ENCODE results near the gene DACH1. TPM values are rescaled to one million over a fixed set of nuclear protein-coding genes. Genes with fewer than 3 reads are reported as not detected.

Gene DACH1
- total and polyA plus RNA-seq, 2 of the 8 experiments (the other 6 are each of a cell fraction or from before 2014, with no cell fraction given), result 0.12 to 0.67 TPM

DNA sequence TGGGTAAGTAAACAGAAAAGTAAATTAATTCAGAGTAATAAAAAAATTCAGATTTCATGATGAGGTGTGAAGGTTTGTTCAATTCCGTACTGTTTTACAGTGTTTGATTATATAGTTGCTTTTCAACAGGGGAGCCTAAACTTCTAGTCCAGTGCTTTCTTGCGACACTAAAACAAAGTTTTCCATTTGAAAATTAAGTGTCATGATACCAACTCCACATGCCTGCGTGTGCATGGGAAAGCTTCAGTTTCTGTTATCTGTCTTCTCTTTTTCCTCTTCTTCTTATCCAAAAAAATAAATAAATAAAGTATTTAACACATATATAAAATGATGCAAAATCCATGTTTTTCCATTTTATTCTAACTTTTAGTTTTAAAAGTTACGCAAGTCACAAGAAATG lies 165.3 kb downstream of the DACH1 start:
- H3K27ac ChIP-seq (ENCODE audit: low read depth, low read length), result no peak overlapping the region
- no peak overlapping the region for H2AFZ ChIP-seq (ENCODE audit: low read length)
- no peaks in the 10 kb centered on the region for H3K9me3 ChIP-seq (ENCODE audit: insufficient read depth in 2 of 2, low read depth in 1 of 2, low read length in 1 of 2)
- no peaks in the 10 kb centered on the region for H3K23me2 ChIP-seq (ENCODE audit: low read depth, low read length)
- no peak overlapping the region for H4K5ac ChIP-seq (ENCODE audit: insufficient read length, low read depth, low read length)
- no peaks in the 10 kb centered on the region; a peak in 1 of 7 replicates for H3K4me1 ChIP-seq (replicated peaks in 1 of 4; ENCODE audit: control insufficient read depth in 3 of 4, insufficient read depth in 4 of 4, low read length in 3 of 4)
- H3K4me2 ChIP-seq (ENCODE audit: insufficient read depth in 1 of 2, low read depth in 2 of 2, low read length in 2 of 2), result no peak overlapping the region
- H3K56ac ChIP-seq (replicated peaks; ENCODE audit: insufficient read length, low read depth, low read length), result no peak overlapping the region
- H2BK15ac ChIP-seq (ENCODE audit: low read length), result no peak overlapping the region
- no peak overlapping the region for H2BK5ac ChIP-seq (ENCODE audit: low read depth, low read length)
- ChIA-PET CTCF (ENCODE audit: partially characterized antibody) (no interaction called here), POLR2A (ENCODE audit: partially characterized antibody) (no interaction called here)
- H3K27me3 ChIP-seq (replicated peaks in 1 of 4; ENCODE audit: control insufficient read depth in 3 of 4, extremely low read depth in 1 of 4, insufficient read depth in 3 of 4, low read length in 3 of 4), result no peaks in the 10 kb centered on the region
- H3K79me1 ChIP-seq (ENCODE audit: low read depth, low read length), result no peaks in the 10 kb centered on the region
- H3K23ac ChIP-seq (ENCODE audit: insufficient read length), result no peak overlapping the region
- H3K36me3 ChIP-seq (ENCODE audit: control insufficient read depth in 2 of 4, insufficient read depth in 4 of 4, low read length in 3 of 4), result no peaks in the 10 kb centered on the region
- H3K14ac ChIP-seq (ENCODE audit: insufficient read length), result no peak overlapping the region
- no peaks in the 10 kb centered on the region for H3K79me2 ChIP-seq (ENCODE audit: control insufficient read depth in 1 of 2, insufficient read depth in 2 of 2, low read length in 2 of 2)
- no peak overlapping the region for H2BK12ac ChIP-seq (ENCODE audit: low read depth, low read length)
- DNase-seq (ENCODE audit: low read depth in 1 of 2, low spot score in 2 of 2) (no peak), FAIRE-seq (no peak)
- no peak overlapping the region for H3K18ac ChIP-seq (ENCODE audit: extremely low read depth, low read length)
- no peak overlapping the region for H2BK20ac ChIP-seq (ENCODE audit: low read length)
- no peaks in the 10 kb centered on the region for H4K20me1 ChIP-seq (replicated peaks in 1 of 2; ENCODE audit: control insufficient read depth in 1 of 2, insufficient read depth in 2 of 2, low read length in 2 of 2)
- H3K9ac ChIP-seq (replicated peaks in 1 of 4; ENCODE audit: extremely low read depth in 1 of 4, low read depth in 3 of 4, low read length in 3 of 4), result no peak overlapping the region
- no peak overlapping the region for H3K4me3 ChIP-seq (ENCODE audit: extremely low read depth in 1 of 4, insufficient read depth in 2 of 4, low read depth in 3 of 4, low read length in 4 of 4)
- no peak overlapping the region for H2BK120ac ChIP-seq (replicated peaks; ENCODE audit: low read depth, low read length)
- WGBS, 2 experiments (ENCODE audit: extremely low coverage in 1 of 2, insufficient coverage in 1 of 2, insufficient read length in 1 of 2, insufficient replicate concordance in 2 of 2, low coverage in 1 of 2, low lambda C conversion rate in 2 of 2, missing lambda C conversion rate in 1 of 2), result 91% methylated on average over 4 of the region's 4 CpGs; no CpG with 5 or more reads in 1 of the 2 experiments
- H4K91ac ChIP-seq (replicated peaks; ENCODE audit: insufficient read length, low read length), result no peak overlapping the region
- H2AK5ac ChIP-seq (ENCODE audit: low read depth, low read length), result no peak overlapping the region
- no peak overlapping the region for H3K4ac ChIP-seq (replicated peaks; ENCODE audit: insufficient read length, low read depth, low read length)
- TF ChIP-seq SP1 (IDR thresholded peaks at IDR 0.05; ENCODE audit: low read depth, low read length) (no peak), ZNF274 (IDR thresholded peaks at IDR 0.05; ENCODE audit: borderline replicate concordance, extremely low read depth, low read length) (no peak), CHD2 (IDR thresholded peaks at IDR 0.05; ENCODE audit: low read length) (no peak), JUN (IDR thresholded peaks at IDR 0.05; ENCODE audit: low read depth, low read length) (no peak), TAF7 (optimal IDR thresholded peaks at IDR 0.05; ENCODE audit: borderline replicate concordance, low read depth, low read length) (no peak), SP2 (IDR thresholded peaks at IDR 0.05; ENCODE audit: low read length) (no peak), TEAD4 (IDR thresholded peaks at IDR 0.05; ENCODE audit: low read depth, low read length) (no peak), JUND (IDR thresholded peaks at IDR 0.05; ENCODE audit: low read length) (no peak), CTBP2 (IDR thresholded peaks at IDR 0.05; ENCODE audit: borderline replicate concordance, insufficient read depth, insufficient read length, low read length) (no peak), CBX5 (IDR thresholded peaks at IDR 0.05; ENCODE audit: low read depth, low read length) (no peak), POU5F1 (IDR thresholded peaks at IDR 0.05; ENCODE audit: low read depth, low read length) (no peak), EP300 (IDR thresholded peaks at IDR 0.05; ENCODE audit: borderline replicate concordance in 1 of 2, low read depth in 2 of 2, low read length in 2 of 2) (no peak)
- TF ChIP-seq, protein P1, sequence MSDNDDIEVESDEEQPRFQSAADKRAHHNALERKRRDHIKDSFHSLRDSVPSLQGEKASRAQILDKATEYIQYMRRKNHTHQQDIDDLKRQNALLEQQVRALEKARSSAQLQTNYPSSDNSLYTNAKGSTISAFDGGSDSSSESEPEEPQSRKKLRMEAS (IDR thresholded peaks at IDR 0.05), result no peak
- H4K8ac ChIP-seq (ENCODE audit: extremely low read depth, insufficient read depth, low read length), result no peak overlapping the region

All from H1 (cell line).